Mucosa of stomach (tissue), 1 donor: ENCODE measurements around the gene CD82.
"Not testable (repeated sequence)": the region's sequence is repeated elsewhere in the genome, so short reads cannot be mapped to it uniquely, and the experiment has no call there.

Source experiments
- H3K27me3 ChIP-seq: one replicate; pipeline ENCODE4 v1.7.0; 2013; ENCODE audit warnings: mild to moderate bottlenecking, low read length; ENCODE audit not compliant: control insufficient read depth, insufficient read depth
- H3K36me3 ChIP-seq: one replicate; pipeline ENCODE4 v1.7.0; 2013; ENCODE audit warnings: low read length; ENCODE audit not compliant: control insufficient read depth, insufficient read depth
- H3K4me1 ChIP-seq: one replicate; pipeline ENCODE4 v1.7.0; 2013; ENCODE audit warnings: mild to moderate bottlenecking, low read length; ENCODE audit not compliant: control insufficient read depth, insufficient read depth
- H3K4me3 ChIP-seq: one replicate; pipeline ENCODE4 v1.7.0; 2013; ENCODE audit warnings: low read length
- H3K9ac ChIP-seq: one replicate; pipeline ENCODE4 v1.7.0; 2013; ENCODE audit warnings: mild to moderate bottlenecking, low read length, moderate library complexity
- H3K9me3 ChIP-seq: one replicate; pipeline ENCODE4 v1.7.0; 2013; ENCODE audit warnings: mild to moderate bottlenecking, low read length, moderate library complexity; ENCODE audit not compliant: control insufficient read depth
- donor health status: Pancreatic carcinoma.

CD82 gene

GRCh38 chr11:44647255-44647955 is 81.9 kb downstream of the CD82 start:
- not testable (repeated sequence) for H3K4me1 ChIP-seq, H3K27me3 ChIP-seq, H3K9me3 ChIP-seq, H3K9ac ChIP-seq, H3K36me3 ChIP-seq, H3K4me3 ChIP-seq

GRCh38 chr11:44648109-44648508 is 82.6 kb downstream of the CD82 start:
- H3K4me1 ChIP-seq: no peaks in the 10 kb centered on the region

GRCh38 chr11:44651535-44652155 is 86.2 kb downstream of the CD82 start:
- Histone ChIP-seq H3K4me1 (no peaks in the 10 kb centered on the region), H3K27me3 (peaks cover 9% of the 10 kb centered on the region), H3K9me3 (no peaks in the 10 kb centered on the region), H3K4me3 (no peak overlapping the region), H3K36me3 (no peaks in the 10 kb centered on the region), H3K9ac (no peak overlapping the region)

More at GRCh38 chr11:44648109-44648508, 82.6 kb downstream of the CD82 start:
- H3K9me3 ChIP-seq: no peaks in the 10 kb centered on the region
- peaks cover 6% of the 10 kb centered on the region for H3K27me3 ChIP-seq
- no peak overlapping the region for H3K4me3 ChIP-seq
- no peak overlapping the region for H3K9ac ChIP-seq
- no peaks in the 10 kb centered on the region for H3K36me3 ChIP-seq

- H3K9ac ChIP-seq: no peak overlapping the region
- H3K4me1 ChIP-seq: no peaks in the 10 kb centered on the region
- no peaks in the 10 kb centered on the region for H3K36me3 ChIP-seq
- no peak overlapping the region for H3K4me3 ChIP-seq
- no peaks in the 10 kb centered on the region for H3K9me3 ChIP-seq
- peaks cover 9% of the 10 kb centered on the region for H3K27me3 ChIP-seq
These were observed 87.6 kb downstream of the CD82 start for GRCh38 chr11:44652901-44653644.

GRCh38 chr11:44654057-44654456 is 88.6 kb downstream of the CD82 start:
- Histone ChIP-seq H3K9ac (no peak overlapping the region), H3K36me3 (no peaks in the 10 kb centered on the region), H3K9me3 (no peaks in the 10 kb centered on the region), H3K27me3 (peaks cover 16% of the 10 kb centered on the region), H3K4me3 (no peak overlapping the region), H3K4me1 (no peaks in the 10 kb centered on the region)

- H3K9ac ChIP-seq: no peak overlapping the region
- no peaks in the 10 kb centered on the region for H3K36me3 ChIP-seq
- H3K9me3 ChIP-seq: no peaks in the 10 kb centered on the region
- H3K4me3 ChIP-seq: no peak overlapping the region
- peaks cover 16% of the 10 kb centered on the region for H3K27me3 ChIP-seq
- H3K4me1 ChIP-seq: no peaks in the 10 kb centered on the region
These were observed 89.1 kb downstream of the CD82 start for GRCh38 chr11:44654596-44654995.

GRCh38 chr11:44657836-44658505 is 92.5 kb downstream of the CD82 start:
- H3K4me3 ChIP-seq: no peak overlapping the region
- no peaks in the 10 kb centered on the region for H3K4me1 ChIP-seq
- H3K9me3 ChIP-seq: no peaks in the 10 kb centered on the region
- no peaks in the 10 kb centered on the region for H3K36me3 ChIP-seq
- H3K9ac ChIP-seq: no peak overlapping the region
- peaks cover 10% of the 10 kb centered on the region for H3K27me3 ChIP-seq

- no peaks in the 10 kb centered on the region for H3K9me3 ChIP-seq
- H3K27me3 ChIP-seq: peaks cover 10% of the 10 kb centered on the region
- no peak overlapping the region for H3K4me3 ChIP-seq
- no peaks in the 10 kb centered on the region for H3K4me1 ChIP-seq
- H3K36me3 ChIP-seq: no peaks in the 10 kb centered on the region
- H3K9ac ChIP-seq: no peak overlapping the region
These were observed 93.0 kb downstream of the CD82 start for GRCh38 chr11:44658506-44658850.

- Histone ChIP-seq H3K36me3 (no peaks in the 10 kb centered on the region), H3K27me3 (peaks cover 10% of the 10 kb centered on the region), H3K4me3 (no peak overlapping the region), H3K9ac (no peak overlapping the region), H3K4me1 (no peaks in the 10 kb centered on the region), H3K9me3 (no peaks in the 10 kb centered on the region)
These were observed 94.2 kb downstream of the CD82 start for GRCh38 chr11:44659641-44660040.

GRCh38 chr11:44660535-44660934 is 95.1 kb downstream of the CD82 start:
- not testable (repeated sequence) for H3K36me3 ChIP-seq, H3K4me3 ChIP-seq, H3K9ac ChIP-seq, H3K4me1 ChIP-seq, H3K9me3 ChIP-seq
- H3K27me3 ChIP-seq: peaks cover 10% of the 10 kb centered on the region

- no peak overlapping the region for H3K9ac ChIP-seq
These were observed 95.9 kb downstream of the CD82 start for GRCh38 chr11:44661311-44661717.

More at GRCh38 chr11:44661311-44661717, 95.9 kb downstream of the CD82 start:
- peaks cover 7% of the 10 kb centered on the region for H3K27me3 ChIP-seq
- no peaks in the 10 kb centered on the region for H3K4me1 ChIP-seq
- H3K4me3 ChIP-seq: no peak overlapping the region
- no peaks in the 10 kb centered on the region for H3K36me3 ChIP-seq
- H3K9me3 ChIP-seq: no peaks in the 10 kb centered on the region
